Epidermal melanocyte (primary cell): ENCODE data around the gene GPR173.

Source experiments
- DNase-seq: peaks from one replicate; pipeline ENCODE4 v3.0.0; 2011; ENCODE audit warnings: low spot score; ENCODE audit not compliant: insufficient read length

Gene GPR173, protein sequence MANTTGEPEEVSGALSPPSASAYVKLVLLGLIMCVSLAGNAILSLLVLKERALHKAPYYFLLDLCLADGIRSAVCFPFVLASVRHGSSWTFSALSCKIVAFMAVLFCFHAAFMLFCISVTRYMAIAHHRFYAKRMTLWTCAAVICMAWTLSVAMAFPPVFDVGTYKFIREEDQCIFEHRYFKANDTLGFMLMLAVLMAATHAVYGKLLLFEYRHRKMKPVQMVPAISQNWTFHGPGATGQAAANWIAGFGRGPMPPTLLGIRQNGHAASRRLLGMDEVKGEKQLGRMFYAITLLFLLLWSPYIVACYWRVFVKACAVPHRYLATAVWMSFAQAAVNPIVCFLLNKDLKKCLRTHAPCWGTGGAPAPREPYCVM

DNA sequence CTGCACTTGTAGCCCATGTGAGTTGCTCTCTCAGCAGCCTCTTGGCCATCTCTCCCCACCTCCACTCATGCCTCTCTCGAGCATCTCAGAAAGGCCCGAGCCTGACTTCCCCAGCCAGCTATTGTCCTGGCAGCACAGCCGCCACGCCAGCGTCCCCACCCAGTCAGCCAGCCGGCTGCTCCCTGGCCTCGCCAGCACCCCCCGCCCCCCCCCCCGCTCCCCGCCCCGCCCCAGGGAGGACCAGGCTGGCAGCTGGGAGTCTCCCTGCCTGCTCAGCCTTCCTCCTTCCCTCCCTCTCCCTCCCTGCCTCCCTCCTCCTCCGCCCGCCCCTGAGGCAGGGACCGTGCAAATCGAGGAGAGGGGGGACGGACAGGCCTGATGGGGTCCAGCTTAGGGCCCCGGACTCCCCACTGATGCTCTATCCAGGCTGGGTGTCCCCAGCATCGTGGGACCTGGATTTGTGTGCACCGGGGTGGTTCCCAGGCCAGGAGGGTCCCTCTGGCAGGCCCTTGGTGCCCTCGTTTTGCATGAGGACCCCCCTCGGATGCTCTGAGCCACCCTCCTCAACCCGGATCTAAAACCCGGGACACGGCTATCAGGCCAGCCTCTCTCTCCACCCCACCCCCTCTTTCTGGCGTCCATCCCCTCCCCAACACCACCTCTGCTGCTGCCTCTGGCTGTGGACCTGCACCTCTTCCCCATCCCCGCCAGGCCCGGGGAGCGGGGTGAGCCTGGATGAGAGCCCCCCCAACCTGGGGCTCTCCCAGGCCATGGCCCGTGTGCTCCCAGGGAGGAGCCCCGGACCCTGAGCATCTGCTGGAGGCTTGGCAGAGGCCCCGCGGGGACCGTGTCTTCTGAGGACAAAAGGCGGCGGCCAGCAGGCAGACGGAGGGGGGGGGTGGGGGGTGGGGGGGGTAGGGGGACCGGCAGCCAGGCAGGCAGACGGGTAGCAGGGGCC is at the start of gene GPR173:
Gene GPR173, plus strand, starts transcription at position 621 of the 958 bp plus-strand sequence. CDS start 27,833 bp downstream, outside the sequence.
- DNase-seq = peak; percentile 37

DNA sequence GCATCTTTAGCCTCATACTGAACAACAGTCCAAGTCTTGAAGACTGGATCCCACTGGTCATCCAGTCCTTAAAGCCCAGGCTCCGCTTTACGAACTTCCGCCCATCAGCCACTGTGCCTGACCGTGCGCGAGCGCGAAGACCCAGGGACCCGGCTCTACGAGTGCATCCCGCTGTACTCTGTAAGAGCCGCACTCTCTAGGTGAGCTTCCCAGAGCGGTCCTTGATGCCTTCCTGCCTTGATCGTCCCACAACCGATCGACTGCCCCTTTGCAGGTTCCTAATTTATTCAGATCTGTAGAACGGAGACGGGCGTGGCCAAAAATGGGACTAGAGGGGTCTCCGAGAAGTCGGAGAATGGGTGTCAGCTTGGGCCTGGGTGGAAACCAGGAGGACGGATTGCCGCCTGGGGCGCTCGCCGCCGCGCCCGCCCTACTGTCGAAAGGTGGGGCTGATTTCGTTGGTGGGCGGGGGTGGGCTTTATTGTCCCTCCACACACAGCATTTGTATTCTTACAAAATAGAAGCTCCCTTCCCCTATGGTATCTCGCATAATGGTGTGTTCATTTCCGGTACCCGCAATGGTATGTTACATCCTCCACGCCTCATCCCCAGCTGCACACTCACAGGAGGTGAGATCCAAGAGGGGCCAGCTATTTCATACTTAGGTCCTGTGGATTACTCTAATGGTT is 48.0 kb upstream of the GPR173 start:
- no peak for DNase-seq

DNA sequence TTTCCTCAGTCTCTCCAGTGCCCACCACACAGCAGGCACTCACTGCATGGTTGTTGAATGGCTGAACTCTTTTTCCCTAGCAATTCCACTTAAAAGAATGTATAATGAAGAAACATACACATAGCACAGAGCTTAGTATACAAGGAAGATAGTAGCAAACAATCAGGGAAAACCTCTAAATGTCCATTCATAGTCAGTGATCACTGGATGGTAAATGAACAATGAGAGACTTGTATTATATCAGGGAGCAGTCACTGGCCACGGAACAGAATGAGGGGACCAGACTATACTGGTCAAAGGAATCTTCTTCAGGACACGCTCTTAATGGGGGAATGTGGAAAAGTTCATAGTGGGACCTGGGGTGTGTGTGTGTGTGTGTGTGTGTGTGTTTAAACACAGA is 46.6 kb upstream of the GPR173 start:
- DNase-seq = peak; percentile 57

DNA sequence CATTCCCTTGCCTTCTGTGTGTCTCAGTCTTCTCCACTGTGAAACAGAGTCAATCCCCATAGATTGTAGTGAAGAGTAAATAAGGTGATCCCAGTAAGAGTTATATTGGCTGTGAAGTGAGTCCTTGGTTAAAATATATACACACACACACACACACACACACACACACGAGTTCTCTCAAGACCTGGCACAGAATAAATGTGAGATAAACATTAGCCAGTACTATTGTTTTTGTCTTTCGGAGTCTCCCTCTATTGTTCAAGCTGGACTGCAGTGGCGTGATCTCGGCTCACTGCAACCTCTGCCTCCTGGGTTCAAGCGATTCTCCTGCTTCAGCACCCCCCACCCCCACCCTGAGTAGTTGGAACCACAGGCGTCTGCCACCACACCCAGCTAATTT is 45.5 kb upstream of the GPR173 start:
- DNase-seq = no peak

DNA sequence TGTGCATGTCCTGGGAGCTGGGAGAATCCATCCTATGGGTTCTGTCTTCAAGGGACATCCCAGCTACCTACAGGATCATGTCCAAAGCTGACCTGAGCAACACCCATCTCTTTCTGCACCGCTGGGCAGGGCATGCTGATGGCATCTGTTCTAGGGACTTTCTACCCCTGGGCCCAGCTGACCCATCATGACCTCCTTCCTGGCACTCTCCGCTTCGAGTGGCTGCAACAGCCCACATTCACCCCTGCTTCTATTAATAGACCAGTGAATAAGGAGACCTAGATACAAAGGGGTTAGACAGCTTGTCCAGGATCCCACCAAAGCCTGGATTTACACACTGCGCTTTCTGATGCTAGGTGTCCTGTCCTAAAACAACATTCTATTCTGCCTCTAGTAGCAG is 44.6 kb upstream of the GPR173 start:
- DNase-seq = no peak

DNA sequence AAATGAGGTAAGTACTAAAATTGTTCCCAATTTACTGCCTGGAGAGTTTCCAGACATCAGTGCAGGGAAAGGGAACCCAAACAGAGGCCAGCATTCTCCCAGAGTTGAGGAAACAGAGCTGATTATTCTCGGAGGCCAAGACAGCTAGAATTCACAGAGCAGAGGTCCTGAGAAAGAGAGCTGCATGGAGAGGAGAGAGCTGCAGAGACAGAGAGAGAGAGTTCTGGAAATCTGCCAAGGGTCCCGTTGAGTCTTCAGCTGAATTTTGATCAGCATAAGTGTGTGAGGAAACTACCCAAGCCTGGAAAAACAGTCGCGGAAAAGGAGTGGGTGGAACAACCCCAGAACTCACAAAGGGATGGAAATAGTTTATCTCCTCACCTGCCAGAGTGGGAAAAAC is 43.8 kb upstream of the GPR173 start:
- DNase-seq = no peak

DNA sequence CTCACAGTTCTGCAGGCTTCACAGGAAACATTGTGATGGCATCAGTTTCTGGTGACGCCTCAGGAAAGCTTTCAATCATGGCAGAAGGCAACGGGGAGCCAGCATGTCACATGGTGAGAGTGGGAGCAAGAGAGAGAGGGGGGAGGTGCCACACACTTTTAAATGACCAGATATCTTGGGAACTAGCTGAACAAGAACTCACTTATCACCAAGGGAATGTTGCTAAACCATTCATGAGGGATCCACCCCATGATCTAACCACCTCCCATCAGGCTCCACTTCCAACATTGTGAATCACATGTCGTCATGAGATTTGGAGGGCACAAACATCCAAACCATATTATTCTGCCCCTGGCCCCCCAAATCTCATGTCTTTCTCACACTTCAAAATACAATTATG is 43.3 kb upstream of the GPR173 start:
- no peak for DNase-seq

DNA sequence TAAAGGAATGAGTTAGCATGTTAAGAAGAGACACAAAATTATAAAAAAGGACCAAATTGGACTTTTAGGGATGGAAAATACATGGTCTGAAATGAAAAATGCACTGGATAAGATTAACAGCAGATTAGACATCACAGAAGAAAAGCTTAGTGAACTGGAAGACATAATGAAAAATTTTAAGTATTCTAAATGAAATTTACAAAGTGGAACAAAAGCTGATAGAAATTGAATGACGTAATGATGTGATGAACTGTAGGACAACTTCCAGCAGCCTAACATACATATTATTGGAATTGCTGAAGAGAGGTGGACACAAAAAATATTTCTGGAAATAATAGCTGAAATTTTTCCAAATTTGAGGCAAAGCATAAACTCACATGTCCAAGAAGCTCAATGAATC is 39.6 kb upstream of the GPR173 start:
- no peak for DNase-seq

DNA sequence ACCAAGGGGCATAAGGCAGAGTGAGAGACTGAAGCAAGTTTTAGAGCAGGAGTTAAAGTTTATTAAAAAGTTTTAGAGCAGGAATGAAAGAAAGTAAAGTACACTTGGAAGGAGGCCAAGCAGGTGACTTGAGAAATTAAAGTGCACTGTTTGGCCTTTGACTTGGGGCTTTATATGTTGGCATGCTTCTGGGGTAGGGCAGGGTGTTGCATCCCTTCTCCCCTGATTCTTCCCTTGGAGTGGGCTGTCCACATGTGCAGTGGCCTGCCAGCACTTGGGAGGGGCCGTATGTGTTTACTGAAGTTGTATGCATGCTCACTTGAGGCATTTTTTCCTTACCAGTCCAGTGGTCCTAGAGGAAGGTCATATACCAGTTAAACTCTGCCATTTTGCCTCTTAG is 35.3 kb upstream of the GPR173 start:
- DNase-seq = no peak

DNA sequence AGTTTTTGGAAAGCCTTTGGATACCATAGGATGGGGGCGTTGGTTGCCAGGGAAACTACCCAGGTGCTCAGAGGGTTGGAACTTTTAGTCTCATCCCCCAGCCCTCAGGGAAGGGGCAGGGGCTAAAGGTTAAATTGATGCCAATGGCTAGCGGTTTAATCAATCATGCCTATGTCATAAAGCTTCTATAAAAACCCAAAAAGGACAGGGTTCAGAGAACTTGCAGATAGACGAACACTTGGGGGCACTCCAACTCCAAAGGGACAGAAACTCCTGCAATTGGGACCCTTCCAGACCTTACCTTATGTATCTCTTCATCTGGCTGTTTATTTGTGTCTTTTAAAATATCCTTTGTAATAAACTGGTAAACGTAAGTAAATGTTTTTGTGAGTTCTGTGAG is 30.0 kb upstream of the GPR173 start:
- DNase-seq = no peak

DNA sequence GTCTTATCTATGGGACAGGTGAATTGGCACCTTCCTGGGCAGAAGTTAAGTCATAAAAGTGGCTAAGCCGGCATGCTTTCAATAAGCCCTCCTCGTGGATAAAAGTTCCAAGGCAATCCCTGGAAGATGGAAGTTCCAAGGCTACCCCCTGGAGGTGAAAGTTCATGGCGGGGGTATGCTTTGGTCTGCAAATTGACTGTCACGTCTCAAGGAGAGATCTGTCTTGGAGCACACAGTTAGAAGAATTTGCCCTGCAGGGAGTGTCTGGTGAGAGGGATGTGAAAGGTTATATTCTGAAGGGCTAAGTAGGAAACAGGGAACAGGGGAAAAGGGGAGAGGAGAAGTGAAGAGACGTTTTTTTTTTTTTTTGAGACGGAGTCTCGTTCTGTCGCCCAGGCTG is 26.2 kb upstream of the GPR173 start:
- no peak for DNase-seq

DNA sequence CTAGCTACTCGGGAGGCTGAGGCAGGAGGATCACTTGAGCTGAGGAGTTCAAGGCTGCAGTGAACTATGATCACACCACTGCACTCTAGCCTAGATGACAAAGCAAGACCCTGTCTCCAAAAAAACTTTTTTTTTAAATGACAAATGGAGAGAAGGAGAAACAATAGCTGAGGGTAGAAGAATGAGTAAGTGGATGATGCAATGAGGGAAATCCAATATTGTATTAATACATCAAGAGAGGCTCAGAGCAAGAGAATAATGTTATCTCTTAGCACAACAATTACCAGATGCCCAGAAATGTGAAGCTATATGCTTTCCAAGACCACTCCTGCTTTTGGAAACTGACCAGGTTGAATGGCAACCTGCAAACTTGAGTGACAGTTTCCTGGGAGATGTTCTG is 19.9 kb upstream of the GPR173 start:
- no peak for DNase-seq

DNA sequence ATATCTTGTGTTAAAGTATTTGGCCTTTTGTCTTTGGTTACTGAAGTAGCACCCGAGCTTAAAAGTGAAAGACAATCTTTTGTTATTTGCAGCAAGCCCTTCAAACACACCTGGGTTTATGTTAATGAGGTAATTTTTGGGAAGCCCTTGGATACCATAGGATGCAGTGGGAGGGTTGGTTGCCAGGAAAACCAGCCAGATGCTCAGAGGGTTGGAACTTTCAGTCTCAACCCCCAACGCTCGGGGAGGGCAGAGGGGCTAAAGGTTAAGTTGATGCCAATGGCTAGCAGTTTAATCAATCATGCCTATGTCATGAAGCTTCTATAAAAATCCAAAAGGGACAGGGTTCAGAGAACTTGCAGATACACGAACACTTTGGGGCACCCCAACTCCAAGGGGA is 17.2 kb upstream of the GPR173 start:
- DNase-seq = no peak

DNA sequence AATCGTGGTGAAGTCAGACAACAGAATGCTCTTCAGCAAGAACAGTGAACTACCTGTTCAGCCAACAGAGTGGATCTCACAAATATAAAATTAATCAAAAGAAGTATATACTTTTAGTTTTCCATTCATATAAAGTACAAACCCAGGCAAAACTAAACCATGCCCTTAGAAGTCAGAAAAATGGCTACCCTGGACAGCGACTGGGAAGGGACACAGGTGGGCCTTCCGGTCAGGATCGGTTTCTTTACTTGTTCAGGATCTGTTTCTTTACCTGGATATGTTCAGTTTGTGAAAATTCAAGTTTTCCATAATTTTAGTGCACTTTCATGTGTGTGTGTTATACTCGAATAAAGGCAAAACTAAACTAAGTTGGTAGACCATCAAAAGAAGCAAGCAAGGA is 12.4 kb upstream of the GPR173 start:
- no peak for DNase-seq

DNA sequence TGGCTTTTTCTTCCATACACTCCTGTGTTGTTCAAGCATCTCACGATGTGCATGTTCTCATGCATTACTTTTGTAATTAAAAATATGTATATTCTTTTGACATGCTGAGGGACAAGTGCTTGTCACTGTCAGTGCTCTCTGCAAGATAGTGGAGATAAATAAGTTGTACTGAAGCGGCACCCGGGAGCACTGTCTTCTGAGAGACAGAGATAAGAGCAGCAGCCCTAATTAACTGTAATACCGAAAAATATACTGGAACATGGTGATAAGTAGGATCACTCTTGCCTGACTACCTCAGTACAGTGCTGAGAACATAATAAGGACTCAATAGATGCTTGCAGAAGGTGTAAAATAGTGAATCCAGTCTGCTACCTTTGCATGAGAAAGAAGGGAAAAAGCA is 9.4 kb upstream of the GPR173 start:
- DNase-seq = no peak

DNA sequence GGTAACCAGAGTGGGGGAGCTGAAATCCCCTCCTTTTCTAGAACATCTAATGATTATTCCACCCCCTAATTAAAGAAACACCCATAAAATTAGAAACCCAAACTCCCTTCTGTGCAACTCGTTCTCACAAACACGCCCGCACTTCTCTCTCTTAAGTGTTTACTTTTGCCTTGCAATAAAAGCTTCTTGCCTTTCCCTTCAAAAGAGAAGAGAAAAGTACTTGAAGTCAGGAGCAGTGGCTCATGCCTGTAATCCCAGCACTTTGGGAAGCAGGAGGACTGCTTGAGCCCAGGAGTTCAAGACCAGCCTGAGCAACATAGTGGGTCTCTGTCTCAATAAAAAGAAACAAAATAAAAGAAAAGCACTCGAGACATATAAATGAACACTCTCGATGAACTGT is 3.6 kb upstream of the GPR173 start:
- no peak for DNase-seq

DNA sequence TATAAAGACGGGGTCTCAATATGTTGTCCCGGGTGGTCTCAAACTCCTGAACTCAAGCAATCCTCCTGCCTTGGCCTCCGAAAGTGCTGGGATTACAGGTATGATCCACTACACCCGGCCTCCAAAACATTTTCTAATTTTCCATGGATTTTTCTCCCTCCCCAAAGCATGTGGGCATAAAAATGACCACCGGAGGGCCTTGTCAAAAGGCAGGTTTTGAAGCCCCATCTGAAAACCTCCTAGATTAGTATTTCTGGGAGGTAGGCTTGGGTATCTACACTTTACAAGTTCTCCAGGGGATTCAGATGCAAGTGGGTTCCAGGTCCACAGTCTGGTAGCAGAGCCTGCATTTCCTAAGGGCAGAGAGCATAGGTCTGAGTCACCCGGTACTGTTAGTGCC is 1.4 kb upstream of the GPR173 start:
- no peak for DNase-seq

DNA sequence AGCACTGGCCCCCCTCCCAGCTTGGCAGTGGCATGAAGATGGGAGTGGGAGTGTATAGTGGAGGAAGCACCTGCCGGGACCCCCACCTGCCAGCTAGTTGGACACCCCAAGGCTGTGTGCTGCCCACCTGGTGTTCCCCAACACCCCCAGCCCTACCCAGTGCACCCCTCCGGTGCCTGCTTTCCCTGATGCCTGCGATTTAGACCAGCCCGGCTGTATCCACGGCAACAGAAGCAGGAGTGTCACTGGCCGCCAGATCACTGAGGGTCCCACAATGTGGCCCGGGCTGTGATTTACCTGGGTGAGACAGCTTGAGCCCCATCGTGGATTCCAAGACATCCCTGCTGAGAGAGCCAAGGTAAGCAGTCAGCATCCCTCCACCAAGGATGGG is 533 bp downstream of the GPR173 start:
- no peak for DNase-seq

DNA sequence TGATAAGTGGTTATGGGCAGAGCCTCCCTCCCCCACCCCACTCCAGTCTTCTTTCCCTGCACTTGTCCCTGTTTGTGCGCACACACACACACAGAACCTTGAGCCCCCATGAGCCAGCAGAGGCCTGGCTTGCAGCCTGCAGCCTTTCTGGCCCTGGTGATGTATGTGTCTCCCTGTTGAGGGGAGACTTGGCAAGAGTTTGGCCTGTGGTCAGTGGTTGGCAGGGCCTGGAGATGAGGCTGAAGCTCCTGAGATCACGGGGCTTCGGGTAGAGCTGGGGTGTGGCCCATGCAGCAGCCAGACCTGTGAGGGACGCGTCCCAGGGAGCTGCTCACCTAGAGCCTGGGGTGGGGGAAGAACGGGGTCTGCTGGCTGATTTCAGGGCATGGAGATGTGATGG is 2.3 kb downstream of the GPR173 start:
- no peak for DNase-seq

DNA sequence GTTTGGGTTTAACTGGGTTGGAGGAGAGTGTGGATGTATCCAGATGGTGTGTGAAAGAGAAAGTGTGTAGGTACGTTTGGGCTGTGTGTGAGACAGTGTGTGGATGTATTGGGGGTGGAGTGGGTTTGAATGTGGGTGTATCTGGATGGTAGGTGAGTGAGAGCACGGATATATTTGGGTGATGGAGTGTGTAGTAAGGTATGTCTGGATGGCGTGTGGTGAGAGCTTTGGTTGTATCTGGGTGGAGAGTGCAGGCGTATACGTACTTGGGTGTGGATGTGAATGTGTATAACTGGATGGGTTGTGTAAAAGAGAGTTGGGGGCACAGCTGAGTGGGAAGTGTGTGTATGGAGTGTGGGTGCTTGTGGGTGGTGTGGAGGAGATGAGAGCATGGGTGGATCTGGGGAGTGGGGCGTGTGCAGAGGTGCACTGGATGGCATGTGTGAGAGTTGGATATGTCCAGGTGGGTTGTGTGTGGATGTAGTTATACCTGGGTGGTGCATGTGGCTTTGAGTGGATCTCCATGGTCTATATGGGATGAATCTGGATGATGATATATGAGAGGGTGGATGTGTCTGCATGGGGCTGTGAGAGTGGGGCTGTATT is 6.8 kb downstream of the GPR173 start:
- no peak for DNase-seq

DNA sequence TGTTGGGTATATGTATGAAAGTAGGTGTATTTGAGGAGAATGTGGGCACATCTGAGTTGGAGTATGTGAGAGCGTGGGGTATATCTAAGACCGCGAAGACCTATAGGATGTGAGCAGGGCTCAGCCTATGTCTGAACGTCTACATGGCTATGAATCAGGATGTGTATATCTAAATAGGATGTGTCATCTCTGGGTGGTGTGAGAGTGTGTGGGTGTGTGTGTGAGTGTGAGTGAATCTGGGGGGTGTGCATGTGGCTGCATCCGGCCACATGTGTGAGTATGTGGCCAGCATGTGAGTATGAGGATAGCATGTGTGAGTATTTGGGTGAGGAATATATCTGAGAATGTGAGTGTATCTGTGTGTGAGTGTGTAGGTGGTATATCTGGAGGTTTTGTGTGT is 7.7 kb downstream of the GPR173 start:
- no peak for DNase-seq

DNA sequence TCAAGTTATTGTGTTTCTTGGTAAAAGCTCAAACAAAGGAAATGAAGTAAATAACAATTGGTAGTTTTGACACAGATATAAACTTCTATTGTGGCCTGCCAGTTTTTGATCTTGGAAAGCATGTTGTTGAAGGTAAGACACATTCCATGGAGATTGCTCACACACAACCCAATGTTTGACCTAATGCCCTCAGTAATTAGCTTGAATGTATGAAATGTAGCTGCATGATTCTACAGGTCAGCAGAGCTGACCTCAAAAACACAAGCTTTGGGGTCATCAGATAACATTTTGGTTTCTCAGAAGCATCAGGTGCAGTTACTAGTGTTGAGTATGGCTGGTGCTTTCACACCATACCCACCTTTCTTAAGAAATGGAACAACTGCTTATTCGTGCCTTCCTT is 16.5 kb downstream of the GPR173 start:
- no peak for DNase-seq
